ENCODE measurements around the gene DPH3.

DPH3 gene

GRCh38 chr3:16240229-16241023 is 24.3 kb downstream of the DPH3 start:
- no peak overlapping the region for H3K4me3 ChIP-seq (ENCODE audit: low read length)
- TF ChIP-seq ZNF274 (IDR thresholded peaks at IDR 0.05; ENCODE audit: low read depth, low read length), result no peak

DNA sequence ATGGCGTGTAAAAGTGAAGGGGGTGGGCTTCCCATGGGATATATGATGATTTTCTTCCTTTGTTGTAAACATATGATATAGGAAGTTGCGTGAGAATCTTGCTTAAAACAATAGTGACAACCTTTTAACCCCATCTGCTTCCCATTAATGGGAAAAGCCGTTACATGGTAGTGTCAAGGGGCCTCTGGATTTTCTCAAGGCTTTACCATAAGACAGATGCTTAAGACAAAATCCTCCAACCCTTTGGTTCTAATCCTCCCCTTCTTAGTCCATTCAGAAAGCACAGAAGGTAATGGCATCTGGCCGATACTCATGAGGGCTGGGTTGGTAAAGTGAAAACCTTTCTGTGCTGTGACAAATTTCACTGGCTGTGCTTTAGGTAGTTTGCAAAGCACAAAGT is 25.0 kb downstream of the DPH3 start:
- no peak for TF ChIP-seq ZNF274 (IDR thresholded peaks at IDR 0.05; ENCODE audit: low read depth, low read length)
- H3K4me3 ChIP-seq (ENCODE audit: low read length), result no peak overlapping the region

DNA sequence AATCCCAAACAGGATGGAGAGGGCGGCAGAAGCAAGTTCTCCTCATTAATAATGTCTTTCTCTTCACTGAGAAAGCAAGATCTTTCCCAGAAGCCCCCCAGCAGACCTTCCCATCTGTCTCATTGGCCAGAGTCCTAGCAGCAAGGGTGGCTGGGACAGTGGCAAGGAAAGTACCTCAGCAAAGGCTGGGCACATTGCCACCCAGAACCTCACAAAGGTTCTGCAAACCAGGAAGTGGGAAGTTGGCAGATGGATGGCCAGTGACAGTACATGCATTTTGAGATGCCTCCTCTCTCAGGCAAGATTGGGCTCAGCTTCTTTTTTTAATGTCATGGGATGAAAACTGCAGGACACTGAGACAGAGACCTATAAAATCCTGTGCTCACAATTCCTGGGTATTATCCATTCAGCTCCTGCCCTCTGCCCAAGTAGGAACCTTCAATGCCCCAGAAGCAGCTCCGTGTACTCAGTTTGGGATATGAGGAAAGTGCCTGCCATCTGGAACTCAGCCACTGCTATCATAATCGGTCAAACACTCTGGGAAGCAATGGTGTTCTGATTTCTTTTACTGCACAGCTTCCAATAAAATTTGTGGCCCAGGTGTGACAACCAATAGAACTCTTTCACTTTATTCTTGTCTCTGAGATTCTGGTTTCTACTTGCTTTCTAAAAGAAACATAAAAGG is 25.5 kb downstream of the DPH3 start:
- H3K4me3 ChIP-seq (ENCODE audit: low read length), result no peak overlapping the region
- TF ChIP-seq ZNF274 (IDR thresholded peaks at IDR 0.05; ENCODE audit: low read depth, low read length), result no peak

GRCh38 chr3:16236856-16237393 is 27.8 kb downstream of the DPH3 start:
- no peak overlapping the region for H3K4me3 ChIP-seq (ENCODE audit: low read length)
- TF ChIP-seq ZNF274 (IDR thresholded peaks at IDR 0.05; ENCODE audit: low read depth, low read length), result no peak

DNA sequence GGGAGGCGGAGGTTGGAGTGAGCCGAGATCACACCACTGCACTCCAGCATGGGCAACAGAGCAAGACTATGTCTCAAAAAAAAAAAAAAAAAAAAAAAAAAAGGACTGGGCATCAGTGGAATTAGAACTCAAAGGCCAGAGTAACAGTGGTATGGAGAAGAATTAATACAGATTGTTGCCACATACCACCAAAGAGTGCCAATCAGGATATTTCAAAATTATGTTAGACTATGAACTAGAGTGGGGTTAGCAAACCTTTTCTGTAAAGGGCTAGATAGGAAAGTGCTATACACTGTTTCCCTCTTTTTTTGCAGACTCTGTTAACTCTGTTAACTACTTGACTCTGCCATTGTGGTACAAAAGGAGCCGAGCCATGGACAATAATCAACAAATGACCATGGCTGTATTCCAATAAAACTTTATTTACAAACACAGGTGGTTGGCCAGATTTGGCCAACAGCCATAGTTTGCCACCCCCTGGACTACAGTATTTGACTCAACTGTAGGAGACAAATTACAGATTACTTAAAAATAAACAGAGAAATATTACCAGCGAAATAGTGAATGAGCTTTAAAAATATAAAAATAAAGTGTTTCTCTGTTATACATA is 28.6 kb downstream of the DPH3 start:
- no peak for TF ChIP-seq ZNF274 (IDR thresholded peaks at IDR 0.05; ENCODE audit: low read depth, low read length)
- H3K4me3 ChIP-seq (ENCODE audit: low read length), result no peak overlapping the region

DNA sequence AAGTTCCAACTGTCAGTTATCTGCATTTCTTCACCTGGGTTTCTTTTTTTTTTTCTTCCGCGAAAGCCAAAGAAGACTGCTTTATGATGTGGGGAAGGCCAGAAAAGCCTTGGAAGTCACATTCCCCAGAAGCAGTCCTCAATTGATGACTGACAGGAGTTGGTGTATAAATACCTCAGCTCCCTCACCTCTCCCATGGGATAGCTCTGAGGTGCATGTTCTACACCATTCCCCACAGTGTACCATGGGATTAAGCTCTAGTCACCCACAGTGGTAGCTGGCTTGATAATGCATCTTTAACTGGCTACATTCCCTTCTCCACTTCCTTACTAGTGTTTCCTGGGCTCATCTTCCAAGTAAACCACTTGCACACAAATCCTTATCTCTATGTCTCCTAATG is 30.5 kb downstream of the DPH3 start:
- no peak overlapping the region for H3K4me3 ChIP-seq (ENCODE audit: low read length)
- no peak for TF ChIP-seq ZNF274 (IDR thresholded peaks at IDR 0.05; ENCODE audit: low read depth, low read length)

DNA sequence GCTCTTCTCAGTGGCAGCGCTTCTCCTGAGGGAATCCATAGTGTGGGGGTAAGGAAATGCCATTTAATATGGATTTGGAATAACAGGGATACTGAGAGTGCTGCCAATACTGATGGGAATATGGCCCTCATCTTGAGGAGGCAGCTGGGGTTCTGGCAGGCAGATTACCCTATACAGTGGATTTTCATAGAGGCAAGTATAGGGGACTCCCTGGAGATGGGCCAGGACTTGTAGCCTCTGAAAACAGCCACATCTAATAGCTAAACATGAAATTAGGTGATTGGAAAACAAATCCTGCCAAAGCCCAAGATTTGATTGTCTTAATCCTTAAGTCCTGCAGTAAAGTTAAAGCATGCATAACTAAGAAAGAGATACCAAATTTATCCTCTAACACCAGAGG is 30.9 kb downstream of the DPH3 start:
- TF ChIP-seq ZNF274 (IDR thresholded peaks at IDR 0.05; ENCODE audit: low read depth, low read length), result no peak
- no peak overlapping the region for H3K4me3 ChIP-seq (ENCODE audit: low read length)

- TF ChIP-seq ZNF274 (IDR thresholded peaks at IDR 0.05; ENCODE audit: low read depth, low read length), result no peak
- no peak overlapping the region for H3K4me3 ChIP-seq (ENCODE audit: low read length)
Measured at GRCh38 chr3:16231983-16232382, 32.8 kb downstream of the DPH3 start.

DNA sequence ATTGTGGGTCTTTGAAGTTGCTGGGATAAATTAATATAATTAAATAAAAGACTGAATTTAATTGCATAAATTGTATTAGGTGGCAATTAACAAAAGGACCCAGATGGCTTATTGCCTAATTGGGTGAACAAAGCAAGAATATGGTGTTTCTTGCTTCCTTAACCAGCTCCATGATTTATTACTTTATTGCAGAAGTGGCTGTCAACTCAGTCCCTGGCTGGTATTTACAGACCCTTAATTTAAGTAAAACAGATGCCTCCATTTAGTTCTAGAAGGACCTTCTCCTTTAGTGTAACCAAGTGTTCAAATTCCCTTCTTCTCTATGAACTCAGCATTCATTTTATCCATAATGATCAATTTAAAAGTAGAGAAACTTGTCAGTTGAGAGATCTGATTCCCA is 35.1 kb downstream of the DPH3 start:
- TF ChIP-seq ZNF274 (IDR thresholded peaks at IDR 0.05; ENCODE audit: low read depth, low read length), result no peak
- H3K4me3 ChIP-seq (ENCODE audit: low read length), result no peak overlapping the region

DNA sequence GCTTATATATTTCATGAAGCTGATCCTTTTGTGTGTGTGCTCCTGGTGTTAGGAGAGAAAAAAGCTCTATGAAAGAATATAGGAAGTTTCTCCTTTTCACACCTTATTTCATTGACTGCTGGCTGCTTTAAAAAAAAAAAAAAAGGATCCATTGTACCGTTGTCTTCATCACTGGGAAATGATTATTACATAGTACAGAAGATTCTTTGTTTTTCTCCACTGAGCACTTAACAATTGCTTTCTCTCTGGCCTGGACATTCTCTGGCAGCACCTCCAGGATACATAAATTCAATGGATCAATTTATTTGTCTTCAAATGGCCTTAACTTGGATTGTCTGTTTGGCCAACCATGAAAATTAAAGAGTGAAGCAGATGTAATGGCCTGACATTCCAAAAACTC is 37.2 kb downstream of the DPH3 start:
- H3K4me3 ChIP-seq (ENCODE audit: low read length), result no peak overlapping the region

DNA sequence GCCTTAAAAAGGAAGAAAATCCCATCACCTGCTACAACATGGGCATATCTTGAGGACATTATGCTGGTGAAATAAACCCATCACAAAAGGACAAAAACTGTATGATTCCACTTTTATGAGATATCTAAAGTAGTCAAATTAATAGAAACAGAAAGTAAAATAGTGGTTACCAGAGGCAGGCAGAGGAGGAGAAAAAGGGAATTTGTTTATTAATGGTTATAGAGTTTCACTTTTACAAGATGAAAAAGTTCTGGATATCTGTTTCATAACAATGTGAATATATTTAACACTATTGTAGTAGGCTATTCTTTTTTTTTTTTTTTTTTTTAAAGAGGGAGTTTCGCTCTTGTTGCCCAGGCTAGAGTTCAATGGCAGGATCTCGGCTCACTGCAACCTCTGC is 40.4 kb downstream of the DPH3 start:
- no peak for TF ChIP-seq ZNF274 (IDR thresholded peaks at IDR 0.05; ENCODE audit: low read depth, low read length)
- H3K4me3 ChIP-seq (ENCODE audit: low read length), result no peak overlapping the region

More for the DNA sequence above, 37.2 kb downstream of the DPH3 start:
- TF ChIP-seq ZNF274 (IDR thresholded peaks at IDR 0.05; ENCODE audit: low read depth, low read length), result no peak

- TF ChIP-seq ZNF274 (IDR thresholded peaks at IDR 0.05; ENCODE audit: low read depth, low read length), result no peak
- H3K4me3 ChIP-seq (ENCODE audit: low read length), result no peak overlapping the region
Measured at GRCh38 chr3:16222547-16222946, 42.2 kb downstream of the DPH3 start.

GRCh38 chr3:16221990-16222389 is 42.8 kb downstream of the DPH3 start:
- TF ChIP-seq ZNF274 (IDR thresholded peaks at IDR 0.05; ENCODE audit: low read depth, low read length), result no peak

DNA sequence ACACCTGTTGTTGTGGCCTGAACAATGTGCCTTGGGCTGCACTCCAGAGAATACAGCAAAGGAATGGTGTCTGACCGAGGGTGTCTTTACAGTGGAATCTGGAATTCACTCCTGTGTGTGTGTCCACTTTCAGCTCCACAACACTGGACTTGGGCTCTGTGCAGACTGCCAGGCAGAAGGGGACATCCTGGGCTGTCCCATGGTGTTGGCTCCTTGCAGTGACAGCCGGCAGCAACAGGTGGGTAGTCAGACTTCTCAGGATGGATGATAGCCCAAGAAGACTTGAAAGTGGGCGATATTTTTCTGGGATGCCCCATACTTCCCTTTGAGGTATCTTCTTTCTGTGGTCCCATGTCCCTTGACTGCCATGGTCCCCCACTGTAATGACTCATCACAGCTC is 45.0 kb downstream of the DPH3 start:
- no peak for TF ChIP-seq ZNF274 (IDR thresholded peaks at IDR 0.05; ENCODE audit: low read depth, low read length)
- no peak overlapping the region for H3K4me3 ChIP-seq (ENCODE audit: low read length)

More at GRCh38 chr3:16221990-16222389, 42.8 kb downstream of the DPH3 start:
- no peak overlapping the region for H3K4me3 ChIP-seq (ENCODE audit: low read length)

Data from GM08714 (cell line).